Choroid plexus epithelial cell (primary cell): ENCODE data around the gene ULK4.
A peak's percentile ranks its signal among the peaks of the same experiment; 100 is the strongest.
"Not testable (repeated sequence)": the region's sequence is repeated elsewhere in the genome, so short reads cannot be mapped to it uniquely, and the experiment has no call there.

Experiments used
- DNase-seq: peaks from one replicate; pipeline ENCODE4 v3.0.0-alpha.2; 2010; ENCODE audit warnings: low read depth
- H3K4me3 ChIP-seq: 2 replicates; pipeline ENCODE4 v1.5.1; 2011; ENCODE audit warnings: low read depth, mild to moderate bottlenecking, control low read depth, low read length, moderate library complexity
- TF ChIP-seq, protein P1 (sequence below): conservative IDR thresholded peaks from 2 replicates; pipeline ENCODE4 v1.5.1; 2011; ENCODE audit warnings: low read depth, mild to moderate bottlenecking, control low read depth, inconsistent platforms, low read length, moderate library complexity

ULK4 gene

DNA sequence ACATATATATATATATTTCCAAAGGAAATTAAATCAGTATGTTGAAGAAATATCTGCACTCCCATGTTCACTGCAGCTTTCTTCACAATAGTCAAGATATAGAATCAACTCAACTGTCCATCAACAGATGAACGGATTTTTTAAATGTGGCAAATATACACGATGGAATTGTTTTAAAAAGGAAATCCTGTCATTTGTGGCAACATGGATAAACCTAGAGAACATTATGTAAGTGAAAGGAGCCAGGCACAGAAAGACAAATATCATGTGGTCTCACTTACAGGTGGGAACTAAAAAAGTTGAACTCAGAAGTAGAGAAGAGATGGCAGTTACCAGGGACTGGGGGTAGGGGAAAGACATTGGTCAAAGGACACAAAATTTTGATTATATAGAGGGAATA is 253.7 kb downstream of the ULK4 start:
- H3K4me3 ChIP-seq, result no peak overlapping the region
- TF ChIP-seq, protein P1, sequence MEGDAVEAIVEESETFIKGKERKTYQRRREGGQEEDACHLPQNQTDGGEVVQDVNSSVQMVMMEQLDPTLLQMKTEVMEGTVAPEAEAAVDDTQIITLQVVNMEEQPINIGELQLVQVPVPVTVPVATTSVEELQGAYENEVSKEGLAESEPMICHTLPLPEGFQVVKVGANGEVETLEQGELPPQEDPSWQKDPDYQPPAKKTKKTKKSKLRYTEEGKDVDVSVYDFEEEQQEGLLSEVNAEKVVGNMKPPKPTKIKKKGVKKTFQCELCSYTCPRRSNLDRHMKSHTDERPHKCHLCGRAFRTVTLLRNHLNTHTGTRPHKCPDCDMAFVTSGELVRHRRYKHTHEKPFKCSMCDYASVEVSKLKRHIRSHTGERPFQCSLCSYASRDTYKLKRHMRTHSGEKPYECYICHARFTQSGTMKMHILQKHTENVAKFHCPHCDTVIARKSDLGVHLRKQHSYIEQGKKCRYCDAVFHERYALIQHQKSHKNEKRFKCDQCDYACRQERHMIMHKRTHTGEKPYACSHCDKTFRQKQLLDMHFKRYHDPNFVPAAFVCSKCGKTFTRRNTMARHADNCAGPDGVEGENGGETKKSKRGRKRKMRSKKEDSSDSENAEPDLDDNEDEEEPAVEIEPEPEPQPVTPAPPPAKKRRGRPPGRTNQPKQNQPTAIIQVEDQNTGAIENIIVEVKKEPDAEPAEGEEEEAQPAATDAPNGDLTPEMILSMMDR, result no peak
- no peak for DNase-seq

DNA sequence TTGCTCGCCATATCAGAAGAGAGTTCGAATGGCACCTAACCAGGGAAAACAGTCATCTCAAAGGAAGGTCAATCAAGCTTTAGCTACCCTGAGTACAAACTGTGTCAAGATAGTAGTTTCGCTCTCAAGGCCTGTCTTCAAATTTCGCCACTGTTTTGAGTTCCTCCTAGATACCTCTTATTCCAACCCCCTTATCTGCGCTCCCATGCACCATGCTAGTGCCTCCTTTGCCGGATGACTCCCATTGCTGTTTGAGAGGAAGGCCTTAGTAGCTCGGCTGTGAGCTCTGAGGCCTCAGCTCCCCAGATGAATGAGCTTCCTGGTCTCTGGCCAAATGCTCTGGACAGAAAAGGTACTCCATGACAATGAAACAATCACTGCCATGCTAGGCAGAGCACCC is 256.0 kb downstream of the ULK4 start:
- no peak for DNase-seq
- no peak overlapping the region for H3K4me3 ChIP-seq
- TF ChIP-seq, protein P1, result no peak

DNA sequence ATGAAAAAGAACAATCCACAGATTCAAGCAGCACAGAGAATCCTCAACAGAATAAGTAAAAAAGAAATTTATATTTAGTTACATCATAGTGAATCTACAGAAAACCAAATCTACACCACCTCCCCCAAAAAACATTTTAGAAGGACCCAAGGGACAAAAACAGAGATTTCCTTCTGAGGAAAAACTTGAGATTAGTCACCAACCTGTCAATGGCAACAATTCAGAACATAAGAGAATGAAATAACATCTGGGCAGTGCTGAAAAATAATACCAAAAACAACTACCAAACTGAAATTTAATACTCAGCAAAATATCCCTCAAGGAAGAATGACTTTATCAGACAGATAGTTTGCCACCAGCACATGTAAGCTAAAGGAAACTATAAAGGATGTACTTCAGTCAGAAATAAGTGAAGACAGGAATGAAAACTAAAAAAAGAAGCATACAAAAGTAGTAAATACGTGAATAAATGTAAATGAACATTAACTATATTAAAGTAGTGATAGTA is 260.7 kb downstream of the ULK4 start:
- H3K4me3 ChIP-seq, result no peak overlapping the region
- TF ChIP-seq, protein P1, result no peak
- peak; percentile 39 for DNase-seq

DNA sequence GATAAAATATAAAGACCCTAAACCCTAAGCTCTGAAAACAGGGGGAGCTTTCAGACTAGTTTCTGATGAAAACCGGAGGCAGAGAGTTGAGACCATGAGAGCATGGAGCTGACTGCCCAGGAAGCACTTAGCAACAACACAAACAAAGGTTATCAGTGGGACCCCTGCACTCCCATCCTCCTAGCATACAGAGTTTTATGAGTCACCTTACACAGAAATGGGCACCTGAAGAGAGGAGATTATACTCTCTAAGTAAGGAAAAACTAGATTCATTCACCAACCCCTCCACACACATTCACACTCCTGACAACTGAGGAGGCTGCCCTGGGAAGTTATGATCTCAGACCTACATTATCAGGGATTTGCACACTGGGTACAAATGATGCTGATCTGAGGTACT is 261.7 kb downstream of the ULK4 start:
- DNase-seq, result peak; percentile 2
- TF ChIP-seq, protein P1, result no peak
- no peak overlapping the region for H3K4me3 ChIP-seq

DNA sequence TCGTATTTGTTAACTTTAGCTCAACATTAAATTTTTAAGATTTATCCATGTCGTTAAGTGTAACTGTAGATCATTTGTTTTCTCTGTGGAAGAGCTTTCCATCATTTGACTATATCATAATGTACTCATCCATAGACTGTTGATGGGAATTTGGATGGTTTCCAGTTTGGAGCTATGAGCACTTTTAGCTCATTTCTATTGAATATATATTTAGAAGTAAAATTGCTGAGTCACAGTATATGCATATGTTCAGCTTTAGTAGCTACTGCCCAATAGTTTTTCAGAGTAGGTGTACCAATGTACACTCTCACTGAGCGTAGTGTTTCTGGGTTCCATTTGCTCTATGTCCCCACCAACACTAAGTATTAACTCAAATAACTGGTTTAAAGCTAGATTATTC is 263.0 kb downstream of the ULK4 start:
- no peak overlapping the region for H3K4me3 ChIP-seq
- no peak for DNase-seq
- TF ChIP-seq, protein P1, result no peak

DNA sequence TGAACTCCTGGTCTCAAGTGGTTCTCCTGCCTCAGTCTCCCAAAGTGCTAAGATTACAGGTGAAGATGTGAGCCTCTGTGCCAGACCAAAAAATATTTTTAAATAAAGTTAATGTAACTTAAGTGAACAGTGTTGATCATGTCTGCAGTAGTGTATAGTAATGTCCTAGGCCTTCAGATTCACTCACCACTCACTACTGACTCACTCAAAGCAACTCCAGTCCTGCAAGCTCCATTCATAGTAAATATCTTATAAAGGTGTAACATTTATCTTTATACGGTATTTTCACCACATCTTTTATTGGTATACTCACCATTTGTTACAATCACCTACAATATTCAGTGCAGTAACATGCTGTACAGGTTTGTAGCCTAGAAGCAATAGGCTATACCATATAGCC is 264.2 kb downstream of the ULK4 start:
- H3K4me3 ChIP-seq, result no peak overlapping the region
- DNase-seq, result no peak
- TF ChIP-seq, protein P1, result no peak

DNA sequence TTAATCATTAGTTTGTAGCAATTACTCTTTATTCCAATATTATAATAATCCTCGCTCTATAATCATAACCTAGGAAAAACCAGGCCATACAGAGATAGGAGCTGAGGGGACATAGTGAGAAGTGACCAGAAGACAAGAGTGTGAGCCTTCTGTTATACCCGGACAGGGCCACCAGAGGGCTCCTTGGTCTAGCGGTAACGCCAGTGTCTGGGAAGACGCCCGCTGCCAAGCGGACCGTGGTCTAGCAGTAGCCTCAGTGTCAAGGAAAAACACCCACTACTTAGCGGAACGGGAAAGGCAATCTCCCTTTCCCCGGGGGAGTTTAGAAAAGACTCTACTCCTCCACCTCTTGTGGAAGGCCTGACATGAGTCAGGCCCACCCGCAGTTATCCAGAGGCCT is 266.1 kb downstream of the ULK4 start:
- DNase-seq, H3K4me3 ChIP-seq: not testable (repeated sequence)
- TF ChIP-seq, protein P1, result peak; percentile 54
